NK-92 (cell line): Measurements from ENCODE around the gene SRPRA.

Experiments used
- DNase-seq: peaks from one replicate; lab custom pipeline; 2025; ENCODE audit not compliant: unreplicated experiment; lab: John Stamatoyannopoulos, UW

The SRPRA gene

GRCh38 chr11:126231725-126232459 is 36.8 kb downstream of the SRPRA start:
- DNase-seq = no peak

GRCh38 chr11:126229858-126230540 is 38.7 kb downstream of the SRPRA start:
- no peak for DNase-seq

GRCh38 chr11:126226334-126227084 is 42.2 kb downstream of the SRPRA start:
- no peak for DNase-seq

GRCh38 chr11:126225295-126225665 is 43.4 kb downstream of the SRPRA start:
- no peak for DNase-seq

- DNase-seq = no peak
Measured at GRCh38 chr11:126224647-126225294, 43.9 kb downstream of the SRPRA start.

- no peak for DNase-seq
Measured at GRCh38 chr11:126219547-126219946, 49.1 kb downstream of the SRPRA start.

DNA sequence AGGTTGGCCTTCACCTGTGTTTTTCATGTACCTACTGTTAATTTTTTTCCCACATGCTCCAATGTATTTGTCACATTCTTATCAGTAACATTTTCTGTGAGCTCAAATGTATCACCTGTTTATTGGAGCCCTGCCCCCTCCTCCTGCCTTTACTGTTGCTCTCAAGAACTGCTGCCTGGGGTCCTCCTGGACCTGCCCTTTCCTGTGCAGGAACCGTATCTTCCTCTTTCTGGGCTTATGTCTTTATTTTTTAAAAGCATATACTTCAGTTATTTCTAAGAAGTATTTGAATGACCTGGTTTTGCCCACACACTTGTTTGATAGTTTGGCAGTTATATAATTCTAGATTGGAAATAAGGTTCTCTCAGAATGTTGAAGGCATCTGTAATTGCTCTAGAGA is 51.2 kb downstream of the SRPRA start:
- no peak for DNase-seq

GRCh38 chr11:126216526-126217305 is 52.0 kb downstream of the SRPRA start:
- no peak for DNase-seq

DNA sequence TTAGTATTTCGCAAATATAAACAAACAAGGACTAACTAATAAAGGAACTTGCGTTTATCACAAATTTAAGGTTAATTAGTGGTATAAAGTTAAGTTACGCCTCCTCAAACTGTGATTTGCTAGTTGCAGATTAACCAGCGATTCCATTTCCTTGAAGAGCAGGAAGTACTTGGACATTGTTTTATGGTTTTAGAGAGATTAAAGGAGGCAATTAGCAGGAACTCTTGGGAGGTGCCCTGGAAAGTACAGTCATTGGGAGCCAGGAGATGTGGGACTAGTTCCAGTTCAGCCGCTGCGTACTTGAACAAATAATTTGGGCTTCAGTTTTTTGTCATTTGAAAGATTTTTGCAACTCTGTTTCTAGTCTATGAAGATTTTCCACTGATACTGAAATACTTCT is 53.9 kb downstream of the SRPRA start:
- no peak for DNase-seq

- no peak for DNase-seq
Measured at GRCh38 chr11:126214441-126214840, 54.3 kb downstream of the SRPRA start.
